Inflammatory macrophage treated with lipopolysaccharide for 1 hour (primary cell): Measurements from ENCODE around the gene PPP3CB.
A peak's percentile ranks its signal among the peaks of the same experiment; 100 is the strongest.

Experiments
- DNase-seq, 2 donors: peaks; one replicate each; pipeline ENCODE4 v3.0.0-alpha.2; 2020 to 2022

The PPP3CB gene

GRCh38 chr10:73495884-73496674, at the start of gene PPP3CB:
Gene PPP3CB, minus strand, starts transcription at chr10:73496024. Its CDS starts 135 bp downstream, at chr10:73495889.
- DNase-seq = peak; percentile 93 to 95

- no peak for DNase-seq
These were observed 49.5 kb upstream of the PPP3CB start for GRCh38 chr10:73545357-73545756.

- DNase-seq = no peak
These were observed 41.9 kb upstream of the PPP3CB start for GRCh38 chr10:73537709-73538108.

GRCh38 chr10:73537288-73537687, 41.5 kb upstream of the PPP3CB start:
- DNase-seq = no peak

GRCh38 chr10:73534857-73535256, 39.0 kb upstream of the PPP3CB start:
- DNase-seq = no peak

GRCh38 chr10:73529089-73529832, 33.4 kb upstream of the PPP3CB start:
- DNase-seq = peak; percentile 73 to 85

- no peak for DNase-seq
These were observed 26.4 kb upstream of the PPP3CB start for GRCh38 chr10:73522263-73522662.

- no peak for DNase-seq
These were observed 23.5 kb upstream of the PPP3CB start for GRCh38 chr10:73519336-73519735.

GRCh38 chr10:73517166-73517888, 21.5 kb upstream of the PPP3CB start:
- no peak for DNase-seq

GRCh38 chr10:73512207-73512743, 16.5 kb upstream of the PPP3CB start:
- DNase-seq = no peak

- no peak for DNase-seq
These were observed 13.9 kb upstream of the PPP3CB start for GRCh38 chr10:73509695-73510094.

- DNase-seq = no peak
These were observed 10.7 kb upstream of the PPP3CB start for GRCh38 chr10:73506491-73506890.

- no peak for DNase-seq
These were observed 10.2 kb upstream of the PPP3CB start for GRCh38 chr10:73506074-73506473.

GRCh38 chr10:73503037-73503436, 7.2 kb upstream of the PPP3CB start:
- DNase-seq = no peak

- DNase-seq = peak in 1 of 2 donors; percentile 14
These were observed 5.8 kb upstream of the PPP3CB start for GRCh38 chr10:73501651-73502050.

GRCh38 chr10:73497623-73498022, 1.8 kb upstream of the PPP3CB start:
- no peak for DNase-seq

- DNase-seq = peak; percentile 92 to 95
These were observed 469 bp downstream of the PPP3CB start for GRCh38 chr10:73495226-73495883.

GRCh38 chr10:73494877-73495225, 973 bp downstream of the PPP3CB start:
- DNase-seq = peak; percentile 2 to 16

- no peak for DNase-seq
These were observed 1.6 kb downstream of the PPP3CB start for GRCh38 chr10:73494213-73494612.

- no peak for DNase-seq
These were observed 2.0 kb downstream of the PPP3CB start for GRCh38 chr10:73493781-73494180.

- DNase-seq = no peak
These were observed 9.2 kb downstream of the PPP3CB start for GRCh38 chr10:73486601-73487000.

- no peak for DNase-seq
These were observed 10.5 kb downstream of the PPP3CB start for GRCh38 chr10:73485320-73485719.

- DNase-seq = no peak
These were observed 15.7 kb downstream of the PPP3CB start for GRCh38 chr10:73480158-73480557.
